Left ventricle myocardium superior (tissue), 1 donor: ENCODE results near the gene PNMA8C. TPM values are rescaled to one million over a fixed set of nuclear protein-coding genes. Genes with fewer than 3 reads are reported as not detected.
"Not testable (repeated sequence)": the region's sequence is repeated elsewhere in the genome, so short reads cannot be mapped to it uniquely, and the experiment has no call there.

Source experiments
- ATAC-seq: fragments of 200-7000 bp; cut with Tn5 transposase; one replicate; pipeline ENCODE4 v1.9.1; 2020; ENCODE audit warnings: mild to moderate bottlenecking, moderate library complexity
- DNase-seq: peaks from one replicate; pipeline ENCODE4 v3.0.0-alpha.2; 2020
- intact Hi-C: fragments of 100-400 bp; cut with micrococcal nuclease; formaldehyde crosslinking; loops from one replicate; pipeline ENCODE4 v1.11.0; 2022
- total RNA-seq: library from RNA; stranded (reverse); fragmentation: NEBNext Ultra II Directional; extraction: Animal tissue kit (Norgen Biotek cat#: 25700); gene quantifications from one replicate; pipeline ENCODE4 v1.2.1, GENCODE V29; 2021
- donor health status: DM: no; HTN: yes; CAD: no; lungs with severe emphysema.

Gene PNMA8C
- total RNA-seq, 1 donor from 2014 or later = 0.07 TPM

- ATAC-seq = no peak
- DNase-seq = no peak
- intact Hi-C loops = no loop called here
These were observed 20.5 kb upstream of the PNMA8C start for GRCh38 chr19:46449228-46449627.

- ATAC-seq = no peak
- intact Hi-C loops = no loop called here
- no peak for DNase-seq
These were observed 19.9 kb upstream of the PNMA8C start for GRCh38 chr19:46448601-46449000.

- intact Hi-C loops = no loop called here
- DNase-seq (peak; percentile 44), ATAC-seq (peak; percentile 83)
These were observed 19.1 kb upstream of the PNMA8C start for GRCh38 chr19:46447824-46448223.

- DNase-seq (no peak), ATAC-seq (no peak)
- intact Hi-C loops = no loop called here
These were observed 18.3 kb upstream of the PNMA8C start for GRCh38 chr19:46447006-46447405.

- intact Hi-C loops = no loop called here
- no peak for DNase-seq
- no peak for ATAC-seq
These were observed 17.3 kb upstream of the PNMA8C start for GRCh38 chr19:46446021-46446420.

GRCh38 chr19:46442808-46443450, 14.2 kb upstream of the PNMA8C start:
- DNase-seq = peak; percentile 43
- ATAC-seq = peak; percentile 33
- intact Hi-C loops = no loop called here

- peak; percentile 43 for ATAC-seq
- DNase-seq = no peak
- intact Hi-C loops = no loop called here
These were observed 13.1 kb upstream of the PNMA8C start for GRCh38 chr19:46441866-46442265.

- DNase-seq, intact Hi-C loops, ATAC-seq: not testable (repeated sequence)
These were observed 7.0 kb upstream of the PNMA8C start for GRCh38 chr19:46435689-46436088.

- ATAC-seq = no peak
- intact Hi-C loops = no loop called here
- DNase-seq = no peak
These were observed 6.3 kb upstream of the PNMA8C start for GRCh38 chr19:46435009-46435408.

GRCh38 chr19:46433470-46433869, 4.7 kb upstream of the PNMA8C start:
- DNase-seq, ATAC-seq, intact Hi-C loops: not testable (repeated sequence)

GRCh38 chr19:46431824-46432223, 3.1 kb upstream of the PNMA8C start:
- ATAC-seq (no peak), DNase-seq (no peak)
- intact Hi-C loops = no loop called here

- intact Hi-C loops = no loop called here
- ATAC-seq = no peak
- no peak for DNase-seq
These were observed 1.3 kb upstream of the PNMA8C start for GRCh38 chr19:46429999-46430398.

GRCh38 chr19:46427518-46428045, 1.2 kb downstream of the PNMA8C start:
- intact Hi-C loops = no loop called here
- ATAC-seq (no peak), DNase-seq (no peak)

- ATAC-seq = peak; percentile 84
- DNase-seq = peak; percentile 89
- intact Hi-C loops = no loop called here
These were observed 2.1 kb downstream of the PNMA8C start for GRCh38 chr19:46426506-46427162.

- DNase-seq (no peak), ATAC-seq (peak; percentile 29)
- intact Hi-C loops = no loop called here
These were observed 2.7 kb downstream of the PNMA8C start for GRCh38 chr19:46426035-46426505.

GRCh38 chr19:46423188-46423587, 5.5 kb downstream of the PNMA8C start:
- DNase-seq = no peak
- intact Hi-C loops = no loop called here
- ATAC-seq = no peak

- ATAC-seq = no peak
- intact Hi-C loops = no loop called here
- no peak for DNase-seq
These were observed 6.4 kb downstream of the PNMA8C start for GRCh38 chr19:46422344-46422743.

- intact Hi-C loops = no loop called here
- DNase-seq (no peak), ATAC-seq (no peak)
These were observed 8.7 kb downstream of the PNMA8C start for GRCh38 chr19:46420056-46420455.

- intact Hi-C loops = not testable (repeated sequence)
- ATAC-seq (peak; percentile 41), DNase-seq (peak; percentile 94)
These were observed 12.7 kb downstream of the PNMA8C start for GRCh38 chr19:46415804-46416709.

- ATAC-seq, DNase-seq, intact Hi-C loops: not testable (repeated sequence)
These were observed 13.8 kb downstream of the PNMA8C start for GRCh38 chr19:46414899-46415298.
